GM10248 (cell line): ENCODE data around the gene KNOP1.

ENCODE experiments used
- CTCF ChIA-PET: fragments of 300-600 bp; sonication (Branson Sonifier 250); formaldehyde crosslinking; extraction: SDS; loops from one replicate; lab custom pipeline; 2021; ENCODE audit warnings: antibody characterized with exemption; lab: Yijun Ruan, JAX
- POLR2A ChIA-PET: fragments of 350-650 bp; sonication (Branson Sonifier 250); formaldehyde crosslinking; extraction: SDS; loops from one replicate; lab custom pipeline; 2020; ENCODE audit warnings: antibody characterized with exemption; lab: Yijun Ruan, JAX
- DNase-seq: peaks from one replicate; pipeline ENCODE4 v3.0.0; 2012; ENCODE audit errors: extremely low spot score
- TF ChIP-seq, protein P1 (sequence below): IDR thresholded peaks from 2 replicates; pipeline ENCODE4 v1.5.1; 2012; ENCODE audit warnings: mild to moderate bottlenecking, low read depth; ENCODE audit errors: extremely low read depth, missing control alignments, control extremely low read depth

The KNOP1 gene

DNA sequence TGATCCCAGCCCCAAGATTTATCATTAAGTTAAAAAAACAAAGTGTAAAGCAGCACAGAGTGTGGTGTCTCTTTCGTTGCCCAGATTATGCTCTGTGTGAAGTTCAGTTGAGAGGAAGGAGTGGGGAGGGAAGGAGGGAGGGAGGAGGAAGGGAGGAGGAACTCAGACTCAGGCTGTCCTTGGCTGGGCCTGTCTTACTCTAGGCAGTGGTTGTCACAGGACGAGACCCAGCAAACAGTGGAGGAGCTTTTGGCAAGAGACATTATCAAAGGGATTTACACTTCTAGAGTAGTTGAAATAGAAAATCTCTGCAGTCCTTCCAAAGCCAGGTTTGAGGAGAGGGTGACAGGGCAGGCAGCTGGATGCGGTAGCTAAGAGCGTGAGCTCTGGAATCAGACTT lies 27.8 kb downstream of the KNOP1 start:
- ChIA-PET CTCF (interaction anchor here (1.4 kb wide), 1 partner anchor 9 kb away, joined by 4 read pairs; no protein-coding TSS in a partner anchor), POLR2A (interaction anchor here (0.7 kb wide), 1 partner anchor 135 kb away, joined by 3 read pairs; the partner anchor contains the start of gene VPS35L)

DNA sequence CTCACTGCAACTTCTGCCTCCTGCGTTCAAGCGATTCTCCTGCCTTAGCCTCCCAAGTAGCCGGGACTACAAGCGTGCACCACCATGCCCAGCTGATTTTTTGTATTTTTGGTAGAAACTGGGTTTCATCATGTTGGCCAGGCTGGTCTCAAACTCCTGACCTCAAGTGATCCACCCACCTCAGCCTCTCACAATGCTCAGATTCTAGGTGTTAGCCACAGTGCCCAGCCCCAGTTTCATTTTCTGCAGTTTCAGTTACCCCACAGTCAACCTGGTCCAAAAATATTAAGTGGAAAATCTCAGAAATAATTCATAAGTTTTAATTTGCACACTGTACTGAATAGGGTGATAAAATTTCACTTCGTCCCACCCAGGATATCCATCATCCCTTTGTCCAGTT lies 28.7 kb downstream of the KNOP1 start:
- POLR2A ChIA-PET = interaction anchor here (0.6 kb wide), 1 partner anchor 22 kb away, joined by 6 read pairs; no protein-coding TSS in a partner anchor
- CTCF ChIA-PET = interaction anchor here (1.4 kb wide), 1 partner anchor 10 kb away, joined by 4 read pairs; no protein-coding TSS in a partner anchor
- TF ChIP-seq, protein P1, sequence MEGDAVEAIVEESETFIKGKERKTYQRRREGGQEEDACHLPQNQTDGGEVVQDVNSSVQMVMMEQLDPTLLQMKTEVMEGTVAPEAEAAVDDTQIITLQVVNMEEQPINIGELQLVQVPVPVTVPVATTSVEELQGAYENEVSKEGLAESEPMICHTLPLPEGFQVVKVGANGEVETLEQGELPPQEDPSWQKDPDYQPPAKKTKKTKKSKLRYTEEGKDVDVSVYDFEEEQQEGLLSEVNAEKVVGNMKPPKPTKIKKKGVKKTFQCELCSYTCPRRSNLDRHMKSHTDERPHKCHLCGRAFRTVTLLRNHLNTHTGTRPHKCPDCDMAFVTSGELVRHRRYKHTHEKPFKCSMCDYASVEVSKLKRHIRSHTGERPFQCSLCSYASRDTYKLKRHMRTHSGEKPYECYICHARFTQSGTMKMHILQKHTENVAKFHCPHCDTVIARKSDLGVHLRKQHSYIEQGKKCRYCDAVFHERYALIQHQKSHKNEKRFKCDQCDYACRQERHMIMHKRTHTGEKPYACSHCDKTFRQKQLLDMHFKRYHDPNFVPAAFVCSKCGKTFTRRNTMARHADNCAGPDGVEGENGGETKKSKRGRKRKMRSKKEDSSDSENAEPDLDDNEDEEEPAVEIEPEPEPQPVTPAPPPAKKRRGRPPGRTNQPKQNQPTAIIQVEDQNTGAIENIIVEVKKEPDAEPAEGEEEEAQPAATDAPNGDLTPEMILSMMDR = no peak
- DNase-seq = no peak

More for the DNA sequence above, 27.8 kb downstream of the KNOP1 start:
- DNase-seq = no peak
- TF ChIP-seq, protein P1 = no peak

DNA sequence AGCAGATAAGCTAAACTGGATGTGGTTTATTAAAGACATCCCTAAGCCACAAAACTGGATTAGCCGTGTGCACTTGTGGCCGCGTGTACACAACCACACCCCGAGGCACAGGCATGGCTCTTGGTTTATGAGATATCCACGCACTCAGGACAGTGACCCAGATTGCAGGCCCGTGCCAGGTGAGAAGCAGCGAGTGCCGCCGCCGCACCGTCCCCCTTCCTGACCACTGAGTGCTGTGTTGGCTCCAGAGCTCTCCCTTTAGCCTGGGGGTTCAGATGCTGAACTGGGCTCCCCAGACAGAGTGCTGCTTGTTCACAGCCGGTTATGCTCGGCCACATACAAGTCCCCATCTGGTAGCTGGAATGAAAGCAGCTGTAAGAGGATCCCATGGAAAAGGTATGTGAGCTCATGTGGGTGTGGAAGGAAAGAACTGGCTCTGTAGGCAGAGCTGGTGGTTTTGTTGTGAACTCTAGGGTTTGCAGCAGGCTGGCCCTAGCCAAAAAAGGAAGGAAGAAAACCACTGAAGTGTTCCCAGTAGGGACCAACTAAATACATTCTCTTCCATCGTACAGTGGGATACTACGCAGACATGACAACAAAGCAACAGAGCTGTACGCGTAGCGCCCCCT lies 29.5 kb downstream of the KNOP1 start:
- POLR2A ChIA-PET = no interaction called here
- TF ChIP-seq, protein P1 = no peak
- no peak for DNase-seq
- CTCF ChIA-PET = no interaction called here

DNA sequence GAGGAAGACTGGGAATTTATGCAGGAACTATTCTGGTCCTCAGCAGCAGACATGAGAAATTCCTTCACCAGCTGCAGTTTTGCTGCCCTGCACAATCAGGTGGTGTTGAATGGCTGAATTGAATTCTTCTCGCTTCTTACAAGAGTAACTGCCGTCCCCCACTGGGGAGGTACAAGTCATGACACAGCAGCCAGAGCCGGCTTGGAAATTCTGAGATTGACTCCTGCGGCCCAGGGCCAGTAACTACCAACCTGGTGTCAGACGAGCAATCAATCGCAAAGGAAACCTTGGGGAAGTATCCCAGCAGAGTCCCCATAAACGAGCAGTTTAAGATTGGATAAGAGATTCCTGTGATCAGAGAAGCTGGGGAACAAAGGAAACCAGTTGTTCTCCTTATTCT lies 30.7 kb downstream of the KNOP1 start:
- no peak for DNase-seq
- ChIA-PET CTCF (no interaction called here), POLR2A (no interaction called here)
- TF ChIP-seq, protein P1 = no peak

DNA sequence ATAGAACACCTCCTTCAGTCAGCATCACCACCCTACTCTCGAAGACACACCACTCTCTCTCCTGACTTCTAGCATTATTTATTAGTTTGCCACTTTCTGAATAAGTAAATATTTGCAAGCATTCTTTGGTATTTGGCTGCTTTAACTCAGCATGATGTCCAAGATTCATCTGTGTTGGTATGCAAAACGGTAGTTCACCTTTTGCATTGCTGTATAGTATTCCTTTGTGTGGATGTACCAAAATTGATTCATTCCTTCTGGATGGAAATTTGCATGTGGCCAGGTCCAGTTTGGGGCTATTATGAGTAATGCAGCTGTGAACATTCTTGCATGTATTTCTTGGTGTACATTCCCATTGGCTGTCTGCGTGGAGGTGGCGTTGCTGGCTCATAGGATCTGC lies 32.9 kb downstream of the KNOP1 start:
- TF ChIP-seq, protein P1 = no peak
- ChIA-PET POLR2A (no interaction called here), CTCF (interaction anchor here (1.0 kb wide), 1 partner anchor 202 kb away, joined by 3 read pairs; no protein-coding TSS in a partner anchor)
- DNase-seq = no peak

DNA sequence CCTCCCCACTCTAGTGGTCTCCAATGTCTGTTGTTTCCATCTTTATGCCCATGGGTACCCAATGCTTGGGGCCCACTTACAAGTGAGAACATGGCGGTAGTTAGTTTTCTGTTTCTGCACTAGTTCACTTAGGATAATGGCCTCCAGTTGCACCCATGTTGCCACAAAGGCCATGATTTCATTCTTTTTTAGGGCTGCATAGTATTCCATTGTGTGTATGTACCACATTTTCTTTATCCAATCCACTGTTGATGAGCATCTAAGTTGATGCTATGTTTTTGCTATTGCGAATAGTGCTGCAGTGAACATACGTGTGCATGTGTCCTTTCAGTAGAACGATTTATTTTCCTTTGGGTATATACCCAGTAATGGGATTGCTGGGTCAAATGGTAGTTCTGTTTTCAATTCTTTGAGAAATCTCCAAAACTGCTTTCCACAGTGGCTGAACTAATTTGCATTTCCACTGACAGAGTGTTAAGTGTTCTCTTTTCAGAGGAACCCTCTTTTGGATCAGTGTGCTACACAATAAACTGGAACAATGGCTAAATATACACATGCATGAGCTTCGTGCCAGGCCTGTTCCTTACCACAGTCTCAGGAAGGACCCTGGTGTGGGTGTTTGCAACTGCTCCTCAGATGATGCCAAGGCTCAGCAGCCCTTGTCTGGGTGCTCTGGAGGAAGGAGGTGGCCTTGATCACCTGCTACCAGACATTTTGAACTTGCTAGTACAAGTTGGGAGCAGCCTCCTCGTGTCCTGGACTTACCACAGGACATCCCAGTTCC lies 34.4 kb downstream of the KNOP1 start:
- no peak for DNase-seq
- CTCF ChIA-PET = no interaction called here
- POLR2A ChIA-PET = no interaction called here
- TF ChIP-seq, protein P1 = no peak
